Stimulated activated CD4-positive, alpha-beta T cell treated with anti-CD3 and anti-CD28 coated beads, TNF-alpha, amount 100 ng/mL, for 4 hours (primary cell): ENCODE data around the gene GTPBP10.
"Not testable (repeated sequence)": the region's sequence is repeated elsewhere in the genome, so short reads cannot be mapped to it uniquely, and the experiment has no call there.

Source experiments
- DNase-seq, 3 experiments: peaks; one replicate each; pipeline ENCODE4 v3.0.0-alpha.2; 2020; ENCODE audit warnings: low read depth in 3 of 3

Gene GTPBP10

GRCh38 chr7:90346336-90347125 is at the start of gene GTPBP10:
Gene GTPBP10, plus strand, starts transcription at chr7:90346716. Its CDS starts 26 bp downstream, at chr7:90346742.
- peak; percentile 92 to 94 (median 92) for DNase-seq

- DNase-seq = no peak
Measured at GRCh38 chr7:90298145-90299038, 48.1 kb upstream of the GTPBP10 start.

GRCh38 chr7:90303241-90303640 is 43.3 kb upstream of the GTPBP10 start:
- no peak for DNase-seq

- DNase-seq = no peak
Measured at GRCh38 chr7:90309872-90310271, 36.6 kb upstream of the GTPBP10 start.

GRCh38 chr7:90311175-90311574 is 35.3 kb upstream of the GTPBP10 start:
- DNase-seq = no peak

GRCh38 chr7:90312745-90313144 is 33.8 kb upstream of the GTPBP10 start:
- no peak for DNase-seq

GRCh38 chr7:90313907-90314306 is 32.6 kb upstream of the GTPBP10 start:
- DNase-seq = no peak

GRCh38 chr7:90320014-90320413 is 26.5 kb upstream of the GTPBP10 start:
- no peak for DNase-seq

- DNase-seq = no peak
Measured at GRCh38 chr7:90320418-90320800, 26.1 kb upstream of the GTPBP10 start.

GRCh38 chr7:90320801-90321494 is 25.6 kb upstream of the GTPBP10 start, which contains the start of gene FAM237B:
Gene FAM237B, minus strand, starts transcription at chr7:90321304. Its CDS starts 1,556 bp downstream, at chr7:90319748.
- no peak for DNase-seq

GRCh38 chr7:90322837-90323236 is 23.7 kb upstream of the GTPBP10 start:
- DNase-seq = no peak

GRCh38 chr7:90326500-90326899 is 20.0 kb upstream of the GTPBP10 start:
- no peak for DNase-seq

GRCh38 chr7:90334193-90334843 is 12.2 kb upstream of the GTPBP10 start:
- no peak for DNase-seq

GRCh38 chr7:90334926-90335325 is 11.6 kb upstream of the GTPBP10 start:
- not testable (repeated sequence) for DNase-seq

GRCh38 chr7:90337106-90337505 is 9.4 kb upstream of the GTPBP10 start:
- DNase-seq = no peak

- DNase-seq = no peak
Measured at GRCh38 chr7:90345016-90345415, 1.5 kb upstream of the GTPBP10 start.

GRCh38 chr7:90345595-90346335 is 751 bp upstream of the GTPBP10 start:
- no peak for DNase-seq

- no peak for DNase-seq
Measured at GRCh38 chr7:90347759-90348158, 1.2 kb downstream of the GTPBP10 start.

GRCh38 chr7:90349305-90349704 is 2.8 kb downstream of the GTPBP10 start:
- DNase-seq = no peak

- DNase-seq = not testable (repeated sequence)
Measured at GRCh38 chr7:90350032-90350431, 3.5 kb downstream of the GTPBP10 start.

- no peak for DNase-seq
Measured at GRCh38 chr7:90351987-90352386, 5.5 kb downstream of the GTPBP10 start.
